Effector memory CD4-positive, alpha-beta T cell (primary cell): ENCODE measurements around the gene WDR20.
"Not testable (repeated sequence)": the region's sequence is repeated elsewhere in the genome, so short reads cannot be mapped to it uniquely, and the experiment has no call there.

ENCODE experiments used
- DNase-seq, 3 donors: peaks; one replicate each; pipeline ENCODE4 v3.0.0-alpha.2; 2020
- H3K27ac ChIP-seq: 2 replicates; pipeline ENCODE4 v1.7.0; 2013; ENCODE audit warnings: mild to moderate bottlenecking, low read length, moderate library complexity; ENCODE audit not compliant: insufficient read depth, poor library complexity, severe bottlenecking
- H3K27me3 ChIP-seq: replicated peaks from 2 replicates; pipeline ENCODE4 v1.7.0; 2013; ENCODE audit warnings: mild to moderate bottlenecking, low read length; ENCODE audit not compliant: insufficient read depth, control insufficient read depth, poor library complexity, severe bottlenecking
- H3K36me3 ChIP-seq: 2 replicates; pipeline ENCODE4 v1.7.0; 2013; ENCODE audit warnings: mild to moderate bottlenecking, low read length, moderate library complexity; ENCODE audit not compliant: control insufficient read depth, insufficient read depth
- H3K4me1 ChIP-seq: 2 replicates; pipeline ENCODE4 v1.7.0; 2013; ENCODE audit warnings: low read length, mild to moderate bottlenecking; ENCODE audit not compliant: control insufficient read depth, insufficient read depth, poor library complexity, severe bottlenecking
- H3K4me3 ChIP-seq: 2 replicates; pipeline ENCODE4 v1.7.0; 2013; ENCODE audit warnings: low read length, low read depth, mild to moderate bottlenecking; ENCODE audit not compliant: insufficient read depth, poor library complexity, severe bottlenecking
- H3K9me3 ChIP-seq: 2 replicates; pipeline ENCODE4 v1.7.0; 2013; ENCODE audit warnings: mild to moderate bottlenecking, low read length, moderate library complexity; ENCODE audit not compliant: control insufficient read depth

The WDR20 gene

DNA sequence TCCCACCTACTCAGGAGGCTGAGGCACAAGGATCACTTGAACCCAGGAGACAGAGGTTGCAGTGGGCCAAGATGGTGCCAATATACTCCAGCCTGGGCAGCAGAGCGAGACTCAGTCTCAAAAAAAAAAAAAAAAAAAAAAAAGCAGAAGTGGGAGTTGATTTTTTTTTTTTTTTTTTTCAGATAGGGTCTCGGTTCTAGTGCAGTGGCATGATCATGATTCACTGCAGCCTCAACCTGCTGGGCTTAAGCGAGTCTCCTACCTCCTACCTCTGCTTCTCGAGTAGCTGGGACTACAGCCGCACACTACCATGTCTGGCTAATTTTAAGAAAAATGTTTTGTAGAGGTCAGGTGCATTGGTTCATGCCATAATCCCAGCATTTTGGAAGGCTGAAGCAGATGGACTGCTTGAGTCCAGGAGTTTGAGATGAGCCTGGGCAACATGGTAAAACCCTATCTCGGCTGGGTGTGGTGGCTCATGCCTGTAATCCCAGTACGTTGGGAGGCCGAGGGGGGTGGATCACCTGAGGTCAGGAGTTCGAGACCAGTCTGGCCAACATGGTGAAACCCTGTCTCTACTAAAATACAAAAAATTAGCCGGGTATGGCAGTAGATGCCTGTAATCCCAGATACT, 36.5 kb upstream of the WDR20 start:
- no peaks in the 10 kb centered on the region for H3K36me3 ChIP-seq
- H3K4me3 ChIP-seq = no peak overlapping the region
- H3K9me3 ChIP-seq = no peaks in the 10 kb centered on the region
- no peak overlapping the region for H3K27ac ChIP-seq
- H3K4me1 ChIP-seq = no peaks in the 10 kb centered on the region
- DNase-seq = no peak
- H3K27me3 ChIP-seq = no peaks in the 10 kb centered on the region

DNA sequence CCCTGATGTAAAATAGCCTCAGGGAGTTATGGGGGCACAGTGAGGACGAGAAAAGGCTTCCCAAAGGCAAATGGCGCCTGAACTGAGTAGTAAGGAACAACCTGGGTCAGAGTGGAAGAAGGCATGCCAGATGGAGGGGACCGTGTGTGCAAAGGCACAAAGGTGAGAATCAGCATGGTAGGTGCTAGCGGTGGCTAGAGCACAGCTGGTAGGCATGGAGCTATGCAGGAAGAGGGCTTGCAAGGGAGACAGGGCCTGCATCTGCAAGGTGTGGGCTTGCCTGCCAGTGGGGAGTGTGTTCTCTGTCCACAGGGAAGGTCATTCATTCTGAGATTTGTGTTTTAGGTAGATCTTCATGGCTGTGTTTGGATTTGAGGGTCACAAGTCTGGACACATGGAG, 34.3 kb upstream of the WDR20 start:
- H3K4me3 ChIP-seq = no peak overlapping the region
- H3K27me3 ChIP-seq = no peaks in the 10 kb centered on the region
- no peaks in the 10 kb centered on the region for H3K9me3 ChIP-seq
- DNase-seq = no peak
- no peak overlapping the region for H3K27ac ChIP-seq
- no peaks in the 10 kb centered on the region for H3K4me1 ChIP-seq
- H3K36me3 ChIP-seq = no peaks in the 10 kb centered on the region

DNA sequence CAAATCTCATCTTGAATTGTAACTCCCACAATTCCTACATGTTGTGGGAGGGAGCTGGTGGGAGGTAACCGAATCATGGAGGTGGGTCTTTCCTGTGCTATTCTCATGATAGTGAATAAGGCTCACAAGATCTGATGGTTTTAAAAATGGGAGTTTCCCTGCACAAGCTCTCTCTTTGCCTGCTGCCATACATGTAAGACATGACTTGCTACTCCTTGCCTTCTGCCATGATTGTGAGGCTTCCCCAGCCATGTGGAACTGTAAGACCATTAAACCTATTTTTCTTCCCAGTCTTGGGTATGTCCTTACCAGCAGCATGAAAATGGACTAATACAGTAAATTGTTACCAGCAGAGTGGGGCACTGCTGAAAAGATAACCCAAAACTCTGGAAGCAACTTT, 30.4 kb upstream of the WDR20 start:
- DNase-seq, H3K4me3 ChIP-seq, H3K36me3 ChIP-seq, H3K9me3 ChIP-seq, H3K4me1 ChIP-seq, H3K27me3 ChIP-seq, H3K27ac ChIP-seq: not testable (repeated sequence)

DNA sequence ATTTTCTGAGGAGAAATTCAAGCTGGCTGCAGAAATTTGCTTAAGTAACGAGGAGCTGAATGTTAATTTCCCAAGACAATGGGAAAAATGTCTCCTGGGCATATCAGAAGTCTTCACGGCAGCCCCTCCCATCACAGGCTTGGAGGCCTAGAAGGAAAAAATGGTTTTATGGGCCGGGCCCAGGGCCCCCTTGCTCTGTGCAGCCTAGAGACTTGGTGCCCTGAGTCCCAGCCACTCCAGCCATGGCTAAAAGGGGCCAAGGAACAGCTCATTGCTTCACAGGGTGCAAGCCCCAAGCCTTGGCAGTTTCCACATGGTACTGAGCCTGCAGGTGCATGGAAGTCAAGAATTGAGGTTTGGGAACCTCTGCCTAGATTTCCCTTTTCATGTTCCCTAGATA, 28.6 kb upstream of the WDR20 start:
- Histone ChIP-seq H3K36me3 (no peaks in the 10 kb centered on the region), H3K4me3 (no peak overlapping the region), H3K27me3 (no peaks in the 10 kb centered on the region), H3K4me1 (no peaks in the 10 kb centered on the region), H3K27ac (no peak overlapping the region), H3K9me3 (no peaks in the 10 kb centered on the region)
- DNase-seq = no peak

DNA sequence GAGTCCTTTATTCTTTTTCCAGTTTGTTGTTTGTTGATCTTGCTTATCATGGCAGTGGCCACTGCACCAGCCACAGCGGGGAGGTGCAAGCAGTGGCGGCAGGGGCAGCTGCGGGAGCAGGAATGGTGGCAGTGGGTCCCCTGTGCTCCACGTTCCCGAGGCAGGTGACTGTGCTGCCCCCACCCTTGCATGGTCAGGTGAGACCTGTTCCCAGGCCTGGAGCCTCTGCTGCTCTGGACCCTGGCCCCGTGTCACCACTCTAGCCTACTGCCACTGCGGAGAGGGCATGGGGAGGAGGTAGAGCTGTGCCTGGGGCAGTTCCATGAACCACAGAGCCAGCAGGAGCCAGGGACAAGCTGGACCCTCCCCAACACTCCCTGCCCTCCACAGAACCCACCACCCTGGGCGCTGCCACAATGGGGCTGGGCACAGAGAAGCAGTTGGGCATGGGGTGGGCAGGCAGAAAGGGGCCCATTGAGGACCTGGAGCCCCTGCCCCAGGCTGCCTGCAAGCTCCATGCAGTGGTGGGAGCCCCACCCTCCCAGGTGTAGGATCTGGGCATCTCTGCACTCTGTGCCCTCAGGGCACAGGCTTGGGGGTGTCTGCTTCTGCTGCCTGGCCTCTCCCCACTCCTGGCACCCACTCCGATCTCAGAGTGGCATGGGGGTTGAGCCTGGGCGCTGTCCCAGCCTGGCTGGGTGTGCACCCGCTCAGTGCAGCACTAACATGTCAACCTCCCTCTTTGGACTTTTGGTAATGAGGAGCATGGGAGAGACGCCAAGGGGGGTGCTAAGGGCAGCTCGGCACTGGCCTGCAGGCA, 23.1 kb upstream of the WDR20 start:
- Histone ChIP-seq H3K4me1 (no peaks in the 10 kb centered on the region), H3K27me3 (no peaks in the 10 kb centered on the region), H3K27ac (no peak overlapping the region), H3K36me3 (no peaks in the 10 kb centered on the region), H3K9me3 (no peaks in the 10 kb centered on the region), H3K4me3 (no peak overlapping the region)
- DNase-seq = no peak

DNA sequence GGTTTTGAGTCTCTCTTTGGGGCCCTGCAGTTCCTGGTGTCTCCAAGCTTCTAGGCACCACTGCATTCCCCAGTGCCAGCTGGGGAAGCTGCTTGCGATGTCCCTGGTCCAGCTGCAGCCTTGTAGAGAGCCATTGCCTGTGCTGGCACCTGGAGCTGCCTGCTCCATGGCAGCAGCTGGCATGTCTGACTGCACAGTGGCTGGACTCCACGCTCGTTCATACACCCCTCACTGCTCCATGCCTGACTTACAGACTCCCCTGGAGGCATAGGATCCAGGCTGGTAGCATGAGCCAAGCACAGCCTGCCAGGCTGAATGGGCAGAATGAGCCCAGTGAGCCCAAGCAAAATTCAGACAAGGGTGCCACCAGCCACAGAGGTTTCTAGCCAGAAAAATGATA, 21.8 kb upstream of the WDR20 start:
- Histone ChIP-seq H3K9me3 (no peaks in the 10 kb centered on the region), H3K36me3 (no peaks in the 10 kb centered on the region), H3K4me1 (no peaks in the 10 kb centered on the region), H3K27me3 (no peaks in the 10 kb centered on the region), H3K4me3 (no peak overlapping the region), H3K27ac (no peak overlapping the region)
- no peak for DNase-seq

DNA sequence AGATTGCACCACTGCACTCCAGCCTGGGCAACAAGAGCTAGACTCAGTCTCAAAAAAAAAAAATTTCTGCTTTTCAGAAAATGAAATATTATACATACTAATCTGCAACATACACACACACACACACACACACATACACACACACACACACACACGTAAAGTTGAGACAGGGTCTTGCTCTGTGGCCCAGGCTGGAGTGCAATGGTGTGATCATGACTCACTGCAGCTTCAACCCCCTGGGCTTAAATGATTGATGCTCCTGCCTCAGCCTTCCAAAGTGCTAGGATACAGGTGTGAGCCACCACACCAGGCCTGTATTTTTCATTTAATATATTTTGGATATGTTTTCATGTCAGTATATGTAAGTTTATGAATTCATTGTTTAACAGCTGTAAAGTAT, 18.8 kb upstream of the WDR20 start:
- no peak overlapping the region for H3K27ac ChIP-seq
- H3K4me1 ChIP-seq = no peaks in the 10 kb centered on the region
- H3K27me3 ChIP-seq = no peaks in the 10 kb centered on the region
- no peak overlapping the region for H3K4me3 ChIP-seq
- H3K36me3 ChIP-seq = no peaks in the 10 kb centered on the region
- no peaks in the 10 kb centered on the region for H3K9me3 ChIP-seq
- DNase-seq = no peak

DNA sequence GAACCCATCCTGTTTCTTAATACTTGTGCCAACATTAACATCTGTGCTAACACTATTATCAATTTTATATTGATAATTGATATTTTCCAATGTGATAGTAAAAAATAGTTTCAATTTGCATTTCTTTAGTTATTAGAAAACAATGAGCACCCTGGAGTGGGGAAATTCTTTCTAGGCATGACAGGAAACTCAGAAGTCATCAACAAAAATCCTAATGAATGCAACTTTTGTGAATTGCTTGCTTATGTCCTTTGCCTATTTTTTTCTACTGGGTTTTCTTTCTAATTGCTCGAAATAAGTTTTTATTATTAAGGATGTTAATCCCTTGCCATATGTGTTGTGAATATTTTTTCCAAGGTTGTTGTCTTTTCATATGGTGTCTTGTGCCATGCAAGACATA, 18.1 kb upstream of the WDR20 start:
- no peak for DNase-seq
- Histone ChIP-seq H3K9me3 (no peaks in the 10 kb centered on the region), H3K4me1 (no peaks in the 10 kb centered on the region), H3K36me3 (no peaks in the 10 kb centered on the region), H3K27ac (no peak overlapping the region), H3K4me3 (no peak overlapping the region), H3K27me3 (no peaks in the 10 kb centered on the region)

DNA sequence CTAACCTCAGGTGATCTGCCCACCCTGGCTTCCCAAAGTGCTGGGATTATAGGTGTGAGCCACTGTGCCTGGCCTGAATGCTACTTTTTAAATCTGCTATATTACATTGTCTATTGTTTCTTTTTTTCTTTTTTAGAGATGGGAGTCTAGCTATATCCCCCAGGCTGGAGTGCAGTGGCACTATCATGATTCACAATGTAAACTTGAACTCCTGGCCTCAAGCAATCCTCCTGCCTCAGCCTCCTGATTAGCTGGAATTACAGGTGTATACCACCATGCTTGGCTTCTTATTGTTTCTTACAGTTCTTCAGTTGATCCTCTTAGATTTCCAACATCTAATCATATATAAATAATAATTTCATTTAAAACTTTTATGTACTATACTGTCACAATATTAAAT, 15.3 kb upstream of the WDR20 start:
- Histone ChIP-seq H3K4me3 (no peak overlapping the region), H3K36me3 (no peaks in the 10 kb centered on the region), H3K27me3 (no peaks in the 10 kb centered on the region), H3K27ac (no peak overlapping the region), H3K9me3 (no peaks in the 10 kb centered on the region), H3K4me1 (no peaks in the 10 kb centered on the region)
- DNase-seq = no peak

DNA sequence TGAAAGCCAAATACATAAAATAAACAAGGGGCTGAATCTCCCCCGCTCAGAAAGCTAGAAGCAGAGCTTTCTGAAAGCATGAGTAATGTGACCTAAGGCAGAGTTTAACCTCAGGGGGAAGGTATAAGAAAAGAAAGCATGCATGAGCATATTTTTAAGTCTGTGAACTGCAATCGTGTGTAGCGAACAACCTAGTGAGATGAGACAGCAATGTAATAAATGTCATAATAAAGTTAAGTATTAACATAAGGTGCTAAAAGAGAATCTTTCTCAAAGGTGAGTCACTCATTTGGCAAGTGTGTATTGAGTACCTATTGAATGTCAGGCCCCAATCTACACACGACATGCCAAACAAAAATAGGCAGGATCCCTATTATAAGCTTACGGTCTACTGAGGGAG, 14.2 kb upstream of the WDR20 start:
- Histone ChIP-seq H3K27ac (no peak overlapping the region), H3K27me3 (no peaks in the 10 kb centered on the region), H3K4me1 (no peaks in the 10 kb centered on the region), H3K4me3 (no peak overlapping the region), H3K9me3 (no peaks in the 10 kb centered on the region), H3K36me3 (no peaks in the 10 kb centered on the region)
- no peak for DNase-seq
